ENCODE results near the gene EIPR1. TPM values are rescaled to one million over a fixed set of nuclear protein-coding genes. Genes with fewer than 3 reads are reported as not detected.

The EIPR1 gene
- total RNA-seq, 2 experiments from 2014 or later: 36.2 to 42.7 TPM

DNA sequence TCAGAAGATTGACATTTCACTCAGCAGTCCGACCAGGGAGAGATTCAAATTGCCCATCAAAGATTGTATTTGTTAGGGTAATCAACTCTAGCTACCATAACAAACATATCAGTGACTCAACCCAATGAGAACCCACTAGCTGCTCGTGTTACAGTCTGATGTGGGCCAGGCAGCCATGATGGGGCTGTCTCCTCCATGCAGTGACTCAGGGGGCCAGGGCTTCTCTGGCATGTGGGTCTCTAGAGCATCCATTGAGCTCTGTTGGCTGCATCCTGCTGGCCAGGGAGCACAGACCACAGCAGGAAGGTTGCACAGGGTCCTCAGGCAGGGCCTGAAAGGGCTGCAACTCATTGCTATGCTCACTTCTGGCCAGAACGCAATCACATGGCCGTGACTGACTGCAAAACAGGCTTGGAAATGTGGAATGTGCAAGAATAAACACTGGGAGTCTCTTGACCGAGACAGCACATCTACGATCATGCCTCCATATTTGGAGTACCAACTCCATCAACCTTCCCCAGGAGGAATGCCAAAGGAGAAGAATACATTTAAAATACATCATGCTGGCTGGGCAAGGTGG, 216.8 kb downstream of the EIPR1 start:
- Mint-ChIP-seq H3K4me1 (no peaks in the 10 kb centered on the region), H3K27me3 (no peaks in the 10 kb centered on the region), H3K4me3 (no peak overlapping the region), H3K27ac (no peak overlapping the region), H3K36me3 (ENCODE audit: low read depth) (peaks cover 25% of the 10 kb centered on the region), H3K9me3 (peaks cover 26% of the 10 kb centered on the region)
- CTCF ChIA-PET: no interaction called here
- POLR2A ChIA-PET: no interaction called here
- no peak for DNase-seq

DNA sequence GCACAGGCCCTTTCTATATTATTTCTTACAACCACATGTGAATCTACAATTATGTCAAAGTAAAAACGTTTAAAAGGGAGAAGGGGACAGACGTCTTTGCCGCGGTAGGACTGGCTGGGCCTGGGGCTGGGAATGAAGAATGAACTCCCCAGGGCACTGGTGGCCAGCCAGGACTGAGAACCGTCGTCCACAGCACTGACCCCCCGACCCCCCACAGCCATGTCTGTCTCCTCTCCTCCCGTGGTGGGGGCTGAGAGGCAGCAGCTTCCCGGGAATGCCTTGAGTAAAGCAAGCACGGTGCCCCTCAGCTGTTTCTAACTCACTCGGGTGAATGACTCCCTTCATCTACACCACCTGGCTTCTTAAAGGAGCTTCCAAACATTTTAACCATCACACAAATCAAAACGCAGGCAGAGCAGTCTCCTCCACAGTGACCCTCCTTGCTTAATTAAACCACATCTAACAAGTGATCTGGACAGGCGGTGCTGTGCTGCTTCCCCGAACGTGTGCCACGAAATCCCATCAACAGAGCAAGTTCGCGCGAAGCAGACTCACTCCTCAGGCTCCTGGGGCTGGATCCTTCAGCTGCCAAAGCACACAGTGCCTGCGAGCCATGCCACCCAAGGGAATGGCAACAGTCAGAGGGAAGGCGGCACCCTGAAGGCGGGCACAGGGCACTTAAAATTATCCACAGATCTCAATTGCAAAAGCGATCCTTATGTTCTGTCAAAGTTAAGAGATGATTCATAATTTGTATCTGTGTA, 217.7 kb downstream of the EIPR1 start:
- H3K27me3 Mint-ChIP-seq: no peaks in the 10 kb centered on the region
- H3K36me3 Mint-ChIP-seq (ENCODE audit: low read depth): peaks cover 20% of the 10 kb centered on the region
- no peak overlapping the region for H3K4me3 Mint-ChIP-seq
- H3K9me3 Mint-ChIP-seq: peaks cover 21% of the 10 kb centered on the region
- ChIA-PET CTCF (no interaction called here), POLR2A (no interaction called here)
- no peak for DNase-seq
- H3K4me1 Mint-ChIP-seq: no peaks in the 10 kb centered on the region
- no peak overlapping the region for H3K27ac Mint-ChIP-seq

DNA sequence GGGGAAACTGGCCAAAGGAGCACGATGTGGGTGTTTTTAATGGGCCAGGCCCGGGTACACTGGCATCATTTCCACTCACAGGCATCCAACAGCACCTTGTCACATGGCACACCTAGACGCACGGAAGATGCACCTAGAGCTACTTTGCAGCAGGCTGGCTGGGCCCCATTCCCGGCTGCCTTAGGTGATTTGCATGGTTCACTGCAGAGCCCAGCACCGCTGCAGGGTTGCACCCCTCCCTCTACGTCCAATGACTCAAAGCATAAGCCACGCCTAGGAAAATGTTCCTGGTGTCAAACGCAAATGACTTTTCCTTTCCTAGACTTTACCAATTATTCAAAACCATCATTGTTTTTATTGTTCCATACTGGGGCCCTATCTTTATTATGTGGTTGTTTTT, 222.9 kb downstream of the EIPR1 start:
- CTCF ChIA-PET: no interaction called here
- H3K4me3 Mint-ChIP-seq: no peak overlapping the region

DNA sequence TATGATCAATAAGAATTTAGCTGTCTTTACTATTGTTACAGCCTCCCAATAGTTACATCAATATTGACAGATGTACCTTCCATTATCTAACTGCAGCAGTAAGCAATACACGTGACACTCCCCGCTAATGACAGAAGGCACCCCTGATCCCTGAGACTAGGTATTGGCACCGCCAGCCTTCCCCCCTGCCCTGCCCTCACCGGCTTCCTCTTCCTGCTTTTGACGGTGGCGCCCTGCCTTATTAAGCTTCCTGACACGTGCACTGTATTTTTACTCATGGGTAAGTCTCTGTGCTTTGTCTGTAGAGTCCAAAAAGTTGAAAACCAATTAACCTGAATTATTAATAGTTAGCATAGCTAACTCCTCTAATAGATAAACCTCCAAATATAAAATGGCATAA, 223.5 kb downstream of the EIPR1 start:
- Mint-ChIP-seq H3K4me3 (no peak overlapping the region), H3K4me1 (no peaks in the 10 kb centered on the region), H3K27me3 (no peaks in the 10 kb centered on the region), H3K27ac (no peak overlapping the region), H3K36me3 (ENCODE audit: low read depth) (peaks cover 17% of the 10 kb centered on the region), H3K9me3 (peaks cover 7% of the 10 kb centered on the region)
- POLR2A ChIA-PET: interaction anchor here (0.5 kb wide), 1 partner anchor 176 kb away, joined by 4 read pairs; no protein-coding TSS in a partner anchor
- CTCF ChIA-PET: no interaction called here
- DNase-seq: no peak

More for the DNA sequence above, 222.9 kb downstream of the EIPR1 start:
- Mint-ChIP-seq H3K9me3 (peaks cover 7% of the 10 kb centered on the region), H3K4me1 (no peaks in the 10 kb centered on the region), H3K27me3 (no peaks in the 10 kb centered on the region), H3K27ac (no peak overlapping the region), H3K36me3 (ENCODE audit: low read depth) (peaks cover 22% of the 10 kb centered on the region)
- DNase-seq: no peak
- POLR2A ChIA-PET: no interaction called here

DNA sequence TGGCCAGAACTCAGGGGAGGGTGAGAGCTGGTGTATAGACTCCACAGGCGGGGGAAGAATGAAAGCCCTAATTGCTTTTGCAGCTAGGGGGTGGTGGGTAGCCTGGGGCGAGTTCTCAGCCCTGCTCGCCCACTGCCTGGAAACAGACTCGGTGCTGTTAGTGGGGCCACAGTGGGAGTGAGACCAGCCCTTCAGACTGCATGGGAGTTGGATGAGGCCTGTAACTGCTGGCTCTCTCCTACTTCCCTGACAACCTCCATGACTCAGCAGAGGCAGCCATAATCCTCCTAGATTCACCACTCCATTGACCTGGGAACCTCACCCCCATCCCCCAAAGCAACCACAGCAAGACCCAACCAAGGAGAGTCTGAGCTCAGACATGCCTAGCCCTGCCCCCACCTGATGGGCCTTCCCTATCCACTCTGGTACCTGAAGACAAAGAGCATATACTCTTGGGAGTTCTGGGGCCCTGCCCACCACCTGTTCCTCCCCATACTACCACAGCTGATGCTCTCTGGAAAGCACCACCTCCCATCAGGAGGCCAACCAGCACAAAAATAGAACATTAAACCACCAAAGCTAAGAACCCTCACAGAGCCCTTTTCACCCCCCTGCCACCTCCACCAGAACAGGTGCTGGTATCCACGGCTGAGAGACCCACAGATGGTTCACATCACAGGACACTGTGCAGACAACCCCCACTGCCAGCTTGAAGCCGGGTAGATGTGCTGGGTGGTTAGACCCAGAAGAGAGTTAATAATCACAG, 226.3 kb downstream of the EIPR1 start:
- ChIA-PET POLR2A (no interaction called here), CTCF (interaction anchor here (0.5 kb wide), 1 partner anchor 501 kb away, joined by 3 read pairs; no protein-coding TSS in a partner anchor)
- Mint-ChIP-seq H3K27me3 (no peaks in the 10 kb centered on the region), H3K9me3 (peaks cover 7% of the 10 kb centered on the region), H3K36me3 (ENCODE audit: low read depth) (peaks cover 17% of the 10 kb centered on the region), H3K4me3 (no peak overlapping the region), H3K4me1 (no peaks in the 10 kb centered on the region), H3K27ac (no peak overlapping the region)
- DNase-seq: no peak

DNA sequence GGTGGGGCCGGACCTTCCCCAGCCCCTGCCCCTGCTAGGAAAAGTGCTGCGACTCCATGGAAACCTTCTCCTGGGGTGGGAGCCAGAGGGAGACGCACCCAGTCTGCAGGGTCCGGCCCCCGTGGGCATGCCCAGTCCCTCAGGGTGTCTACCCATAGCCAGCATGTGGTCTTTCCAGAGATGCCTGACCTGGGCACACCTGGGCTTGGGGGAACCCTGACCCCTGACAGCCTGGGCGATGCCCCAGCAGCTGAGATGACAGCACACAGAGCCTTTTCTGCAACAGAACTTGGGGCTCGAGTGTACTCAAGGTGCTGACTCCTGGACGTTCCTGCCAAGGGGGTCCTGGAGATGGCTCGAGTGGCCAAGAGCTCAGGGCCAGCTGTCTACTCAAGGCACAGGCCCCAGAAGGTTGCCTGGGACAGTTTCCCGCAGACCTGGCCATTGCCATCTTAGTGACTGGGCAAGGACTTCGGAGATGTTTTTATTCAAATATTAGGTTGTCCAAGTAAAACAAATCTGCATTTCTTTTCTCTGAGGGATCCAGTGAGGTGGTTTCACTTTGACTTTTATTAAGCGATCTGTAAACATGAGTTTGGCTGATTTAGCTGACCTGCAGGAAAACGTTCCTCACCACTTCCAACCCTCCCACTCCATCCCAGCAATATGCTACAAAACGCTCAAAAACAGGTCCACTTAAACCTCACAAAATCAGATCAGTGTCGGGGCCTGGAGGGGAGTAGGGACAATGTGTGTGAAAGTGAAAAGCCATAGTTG, 228.0 kb downstream of the EIPR1 start:
- POLR2A ChIA-PET: no interaction called here
- no peak overlapping the region for H3K27ac Mint-ChIP-seq
- CTCF ChIA-PET: no interaction called here
- H3K27me3 Mint-ChIP-seq: no peaks in the 10 kb centered on the region
- no peaks in the 10 kb centered on the region for H3K4me1 Mint-ChIP-seq
- peaks cover 17% of the 10 kb centered on the region for H3K36me3 Mint-ChIP-seq (ENCODE audit: low read depth)
- H3K9me3 Mint-ChIP-seq: peaks cover 7% of the 10 kb centered on the region
- H3K4me3 Mint-ChIP-seq: no peak overlapping the region
- DNase-seq: no peak

DNA sequence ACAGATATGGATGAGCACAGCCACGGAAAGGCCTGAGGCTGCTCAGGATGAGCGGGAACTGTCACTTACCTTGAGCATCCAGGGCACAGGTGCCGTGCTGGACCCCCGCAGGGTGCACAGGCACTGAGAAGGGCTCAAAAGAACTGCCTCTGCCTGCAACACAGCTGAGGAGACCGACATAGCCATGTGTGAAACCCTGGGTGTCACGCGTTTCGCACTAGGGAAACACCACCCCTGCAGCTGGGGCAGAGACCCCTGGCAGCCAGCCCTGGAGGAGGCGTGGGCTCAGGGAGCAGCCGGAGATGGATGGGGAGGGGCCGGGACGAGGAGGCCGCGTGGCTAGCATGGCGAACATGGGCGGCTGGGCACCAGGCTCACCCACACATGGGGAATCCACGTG, 228.9 kb downstream of the EIPR1 start:
- Mint-ChIP-seq H3K4me1 (no peaks in the 10 kb centered on the region), H3K27ac (no peak overlapping the region), H3K27me3 (no peaks in the 10 kb centered on the region), H3K36me3 (ENCODE audit: low read depth) (peaks cover 15% of the 10 kb centered on the region), H3K4me3 (no peak overlapping the region), H3K9me3 (peaks cover 7% of the 10 kb centered on the region)
- CTCF ChIA-PET: no interaction called here
- POLR2A ChIA-PET: no interaction called here
- no peak for DNase-seq

DNA sequence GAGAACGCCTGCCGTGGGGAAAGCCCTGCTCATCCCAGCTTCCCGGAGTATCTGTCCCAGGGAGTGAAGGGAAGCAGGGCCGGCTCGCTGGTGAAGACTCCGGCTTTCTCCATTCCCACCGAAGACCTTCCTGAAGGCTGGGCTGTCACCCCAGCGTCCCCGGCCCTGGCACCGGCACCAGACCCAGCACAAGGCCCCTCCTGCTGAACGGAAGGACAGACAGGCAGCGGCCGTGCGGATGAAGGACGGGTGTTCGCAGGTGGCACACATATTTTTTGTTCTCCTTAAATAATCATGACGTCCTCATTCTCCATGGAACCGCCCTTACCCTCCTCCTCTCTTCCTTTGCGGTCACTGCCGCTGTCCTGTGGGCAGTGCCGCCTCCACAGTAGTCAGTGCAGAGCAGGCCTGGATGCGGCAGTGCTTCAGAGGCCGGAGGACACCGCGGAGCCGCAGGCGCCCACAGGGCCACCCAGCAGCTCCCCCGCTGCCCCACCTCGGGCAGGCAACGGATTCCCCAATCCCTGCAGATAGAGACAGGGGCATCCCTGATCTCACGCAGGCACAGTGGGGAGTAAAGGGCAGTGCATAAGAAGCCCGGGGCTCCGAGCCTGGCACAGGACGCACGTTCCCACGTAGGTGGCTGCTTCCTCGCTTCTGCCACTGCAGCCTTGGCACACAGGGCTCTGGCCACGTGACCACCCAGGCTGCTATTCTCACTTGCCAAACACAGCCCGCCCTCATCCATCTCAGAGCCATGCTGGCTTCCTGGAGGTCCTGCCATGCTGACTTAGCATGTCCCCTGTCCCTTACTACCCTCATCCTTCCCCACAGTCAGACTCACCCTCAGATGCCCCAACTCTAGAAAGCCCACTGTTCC, 229.7 kb downstream of the EIPR1 start:
- Mint-ChIP-seq H3K9me3 (peaks cover 7% of the 10 kb centered on the region), H3K27me3 (no peaks in the 10 kb centered on the region), H3K36me3 (ENCODE audit: low read depth) (peaks cover 15% of the 10 kb centered on the region), H3K4me1 (no peaks in the 10 kb centered on the region), H3K27ac (no peak overlapping the region), H3K4me3 (no peak overlapping the region)
- CTCF ChIA-PET: no interaction called here
- POLR2A ChIA-PET: no interaction called here
- no peak for DNase-seq

DNA sequence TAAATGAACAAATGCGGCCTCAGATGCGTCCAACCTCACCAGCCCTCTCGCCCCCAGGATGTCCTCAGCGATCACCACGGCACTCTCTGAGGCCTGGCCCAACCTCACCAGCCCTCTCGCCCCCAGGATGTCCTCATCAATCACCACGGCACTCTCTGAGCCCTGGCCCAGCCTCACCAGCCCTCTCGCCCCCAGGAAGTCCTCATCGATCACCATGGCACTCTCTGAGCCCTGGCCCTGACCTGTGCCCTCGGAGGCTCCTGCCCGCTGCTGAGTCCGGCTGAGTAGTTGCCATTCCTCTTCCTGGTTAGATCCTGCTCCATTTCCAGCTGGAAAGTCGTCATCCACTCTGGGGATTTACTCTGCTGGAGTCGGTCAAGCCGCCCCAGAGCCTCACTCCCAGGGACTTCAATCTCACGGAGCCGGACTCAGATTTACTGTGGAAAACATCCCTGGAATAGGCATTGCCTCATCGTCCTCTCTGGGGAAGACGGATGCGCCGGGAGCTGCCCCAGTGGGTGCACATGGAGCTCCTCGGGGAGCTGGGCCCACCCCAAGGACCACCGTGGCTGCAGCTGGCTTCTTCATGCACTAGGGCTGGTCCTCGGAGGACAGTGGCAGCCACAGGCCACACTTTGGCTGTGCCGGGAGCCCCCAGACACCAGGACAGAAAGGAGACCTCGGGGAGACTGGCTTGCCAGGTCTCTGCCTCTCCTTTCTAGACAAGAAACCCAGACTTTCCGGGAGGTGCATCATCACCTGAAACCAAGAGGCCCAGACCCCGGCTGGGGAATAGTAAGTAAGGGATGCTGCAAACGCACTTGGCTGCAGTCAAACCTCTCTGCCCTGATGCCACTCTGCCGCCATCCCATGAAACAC, 230.6 kb downstream of the EIPR1 start:
- no peak overlapping the region for H3K27ac Mint-ChIP-seq
- POLR2A ChIA-PET: no interaction called here
- H3K4me3 Mint-ChIP-seq: no peak overlapping the region
- CTCF ChIA-PET: no interaction called here
- peaks cover under 1% of the 10 kb centered on the region for H3K9me3 Mint-ChIP-seq
- H3K4me1 Mint-ChIP-seq: no peaks in the 10 kb centered on the region
- H3K27me3 Mint-ChIP-seq: no peaks in the 10 kb centered on the region
- no peak for DNase-seq
- H3K36me3 Mint-ChIP-seq (ENCODE audit: low read depth): peaks cover 9% of the 10 kb centered on the region

DNA sequence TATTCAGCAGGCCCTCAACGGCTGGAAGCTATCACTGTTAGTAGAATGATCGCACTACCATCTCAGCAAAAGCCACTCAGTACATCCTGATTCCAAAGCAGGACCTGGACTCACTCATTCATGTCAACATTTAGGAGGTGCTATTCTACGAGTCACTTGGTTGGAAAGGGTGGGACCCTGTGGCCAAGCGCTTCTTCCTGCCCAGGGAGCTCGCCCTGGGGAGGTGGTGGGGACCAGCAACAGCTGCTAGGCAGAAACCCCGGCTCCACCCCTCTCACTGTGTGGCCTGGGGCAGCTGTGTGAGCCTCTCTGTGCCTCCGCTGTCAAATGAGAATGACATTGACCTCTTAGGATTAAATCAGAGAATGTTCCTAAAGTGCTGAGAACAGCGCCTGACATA, 231.4 kb downstream of the EIPR1 start:
- Mint-ChIP-seq H3K4me1 (no peaks in the 10 kb centered on the region), H3K9me3 (no peaks in the 10 kb centered on the region), H3K27me3 (no peaks in the 10 kb centered on the region), H3K4me3 (no peak overlapping the region), H3K27ac (no peak overlapping the region), H3K36me3 (ENCODE audit: low read depth) (peaks cover 6% of the 10 kb centered on the region)
- ChIA-PET POLR2A (no interaction called here), CTCF (no interaction called here)
- no peak for DNase-seq

DNA sequence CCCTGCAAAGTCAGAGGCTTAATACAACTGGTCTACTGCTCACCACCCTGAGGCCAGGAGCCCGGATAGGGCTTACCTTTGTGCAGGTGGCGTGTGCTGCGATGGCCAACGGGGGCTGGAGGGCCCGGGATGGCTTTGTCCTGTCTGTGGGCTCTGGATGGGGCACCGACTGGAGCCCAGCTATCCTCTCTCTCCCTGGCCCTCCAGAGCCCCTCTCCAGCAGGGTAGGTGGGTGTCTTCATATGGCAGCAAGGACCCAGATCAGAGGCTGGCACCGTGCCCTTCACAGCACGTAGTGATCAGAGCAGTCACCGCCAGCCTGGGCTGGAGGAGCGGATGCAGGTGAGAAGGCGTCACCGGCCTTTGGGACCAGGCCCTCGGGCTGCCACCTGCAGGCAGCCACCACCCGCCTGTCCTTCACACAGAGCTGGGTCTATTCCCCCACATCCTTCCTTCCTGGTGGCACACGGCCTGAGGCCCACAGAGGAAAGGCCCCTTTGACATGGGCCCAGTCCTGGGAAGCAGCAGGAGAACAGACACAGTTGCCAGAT, 232.1 kb downstream of the EIPR1 start:
- no peak for DNase-seq
- CTCF ChIA-PET: no interaction called here
- no peaks in the 10 kb centered on the region for H3K4me1 Mint-ChIP-seq

More for the DNA sequence above, 232.1 kb downstream of the EIPR1 start:
- H3K27ac Mint-ChIP-seq: no peak overlapping the region
- H3K36me3 Mint-ChIP-seq (ENCODE audit: low read depth): peaks cover 3% of the 10 kb centered on the region
- H3K4me3 Mint-ChIP-seq: no peak overlapping the region
- no peaks in the 10 kb centered on the region for H3K9me3 Mint-ChIP-seq
- no peaks in the 10 kb centered on the region for H3K27me3 Mint-ChIP-seq
- POLR2A ChIA-PET: no interaction called here
